ENCODE measurements around the gene FMNL2. TPM values are rescaled to one million over a fixed set of nuclear protein-coding genes. Genes with fewer than 3 reads are reported as not detected.

FMNL2 gene
- total RNA-seq, 2 experiments from 2014 or later, result 0.57 to 0.93 TPM

- ChIA-PET POLR2A (interaction anchor here (0.7 kb wide), 1 partner anchor 39 kb away, joined by 6 read pairs; no protein-coding TSS in a partner anchor), CTCF (no interaction called here)
Observed at GRCh38 chr2:152585830-152586484, 251.0 kb downstream of the FMNL2 start.

GRCh38 chr2:152587187-152587947, 252.4 kb downstream of the FMNL2 start:
- CTCF ChIA-PET, result interaction anchor here (0.6 to 1.0 kb wide), 2 partner anchors 14 to 148 kb away, joined by 3 read pairs; no protein-coding TSS in a partner anchor
- POLR2A ChIA-PET, result no interaction called here

GRCh38 chr2:152588998-152589397, 254.0 kb downstream of the FMNL2 start:
- ChIA-PET POLR2A (no interaction called here), CTCF (no interaction called here)

- CTCF ChIA-PET, result no interaction called here
- POLR2A ChIA-PET, result no interaction called here
Observed at GRCh38 chr2:152594022-152594766, 259.2 kb downstream of the FMNL2 start.

GRCh38 chr2:152594792-152595191, 259.8 kb downstream of the FMNL2 start:
- CTCF ChIA-PET, result no interaction called here
- POLR2A ChIA-PET, result no interaction called here

- ChIA-PET POLR2A (no interaction called here), CTCF (interaction anchor here (1.3 kb wide), 1 partner anchor 36 kb away, joined by 5 read pairs; no protein-coding TSS in a partner anchor)
Observed at GRCh38 chr2:152598975-152599759, 264.2 kb downstream of the FMNL2 start.

- POLR2A ChIA-PET, result no interaction called here
- CTCF ChIA-PET, result no interaction called here
Observed at GRCh38 chr2:152600051-152600657, 265.2 kb downstream of the FMNL2 start.

- CTCF ChIA-PET, result interaction anchor here (0.8 kb wide), 1 partner anchor 13 kb away, joined by 3 read pairs; no protein-coding TSS in a partner anchor
Observed at GRCh38 chr2:152600697-152601096, 265.7 kb downstream of the FMNL2 start.

GRCh38 chr2:152602750-152603149, 267.8 kb downstream of the FMNL2 start:
- POLR2A ChIA-PET, result no interaction called here
- CTCF ChIA-PET, result no interaction called here

More at GRCh38 chr2:152600697-152601096, 265.7 kb downstream of the FMNL2 start:
- POLR2A ChIA-PET, result no interaction called here

- ChIA-PET POLR2A (no interaction called here), CTCF (no interaction called here)
Observed at GRCh38 chr2:152603166-152603565, 268.2 kb downstream of the FMNL2 start.

- ChIA-PET CTCF (interaction anchor here (0.6 kb wide), 1 partner anchor 629 kb away, joined by 3 read pairs; no protein-coding TSS in a partner anchor), POLR2A (interaction anchor here (0.6 kb wide), 1 partner anchor 433 kb away, joined by 3 read pairs; no protein-coding TSS in a partner anchor)
Observed at GRCh38 chr2:152606081-152606480, 271.1 kb downstream of the FMNL2 start.

- ChIA-PET CTCF (no interaction called here), POLR2A (interaction anchor here (0.6 kb wide), 1 partner anchor 431 kb away, joined by 3 read pairs; the partner anchor contains the start of gene STAM2)
Observed at GRCh38 chr2:152606941-152607340, 272.0 kb downstream of the FMNL2 start.

GRCh38 chr2:152607793-152608300, 272.9 kb downstream of the FMNL2 start:
- POLR2A ChIA-PET, result no interaction called here

GRCh38 chr2:152609154-152609553, 274.2 kb downstream of the FMNL2 start:
- ChIA-PET POLR2A (no interaction called here), CTCF (no interaction called here)

More at GRCh38 chr2:152607793-152608300, 272.9 kb downstream of the FMNL2 start:
- CTCF ChIA-PET, result no interaction called here

GRCh38 chr2:152609699-152610098, 274.7 kb downstream of the FMNL2 start:
- POLR2A ChIA-PET, result no interaction called here
- CTCF ChIA-PET, result no interaction called here

- ChIA-PET POLR2A (no interaction called here), CTCF (no interaction called here)
Observed at GRCh38 chr2:152611458-152612231, 276.7 kb downstream of the FMNL2 start.

GRCh38 chr2:152613235-152613634, 278.3 kb downstream of the FMNL2 start:
- POLR2A ChIA-PET, result no interaction called here

GRCh38 chr2:152615177-152615576, 280.2 kb downstream of the FMNL2 start:
- POLR2A ChIA-PET, result no interaction called here
- CTCF ChIA-PET, result no interaction called here

More at GRCh38 chr2:152613235-152613634, 278.3 kb downstream of the FMNL2 start:
- CTCF ChIA-PET, result interaction anchor here (1.6 kb wide), 1 partner anchor 23 kb away, joined by 4 read pairs; no protein-coding TSS in a partner anchor
